HG02623 (cell line): ENCODE results near the gene ADGRD2.

Experiments used
- ATAC-seq: cut with Tn5 transposase; IDR thresholded peaks from one replicate; pipeline ENCODE4 v1.9.1; 2021; ENCODE audit warnings: moderate library complexity; ENCODE audit not compliant: unreplicated experiment

The ADGRD2 gene

DNA sequence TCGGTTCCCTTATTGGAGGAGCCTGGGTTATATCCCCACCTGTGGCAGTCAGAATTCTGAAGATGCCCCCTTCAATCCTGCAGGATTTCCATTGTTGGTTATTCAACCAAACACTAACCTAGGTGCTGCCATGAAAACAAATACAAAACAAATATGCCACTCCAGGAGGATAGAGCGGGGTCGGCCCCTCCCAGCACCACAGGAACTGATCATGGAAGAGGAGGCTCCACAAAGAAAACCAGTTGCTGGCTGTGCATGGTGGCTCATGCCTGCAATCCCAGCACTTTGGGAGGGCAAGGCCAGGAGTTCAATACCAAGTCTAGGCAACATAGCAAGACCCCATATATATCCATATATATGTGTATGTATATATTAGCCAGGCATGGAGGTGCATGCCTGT lies 13.2 kb upstream of the ADGRD2 start:
- ATAC-seq: no peak

DNA sequence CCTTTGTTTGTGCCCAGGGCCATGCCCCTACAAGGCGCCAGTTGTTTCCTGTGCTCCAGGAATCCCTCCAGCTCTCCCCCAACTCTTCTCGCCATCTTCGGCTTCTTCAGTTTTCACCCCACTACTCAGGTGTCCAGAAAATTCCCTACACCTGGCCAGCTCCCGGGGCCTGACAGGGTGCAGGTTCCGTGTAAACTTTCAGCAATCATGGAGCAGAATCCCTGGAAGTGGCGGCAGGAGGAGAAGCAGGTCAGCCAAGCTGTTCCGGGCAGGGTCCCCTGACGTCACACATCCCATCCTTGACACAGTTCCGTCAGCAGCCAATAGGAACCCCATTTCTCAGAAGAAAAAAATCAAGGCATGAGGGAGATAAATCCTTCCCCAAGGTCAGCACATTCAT lies 12.2 kb upstream of the ADGRD2 start:
- ATAC-seq: no peak

DNA sequence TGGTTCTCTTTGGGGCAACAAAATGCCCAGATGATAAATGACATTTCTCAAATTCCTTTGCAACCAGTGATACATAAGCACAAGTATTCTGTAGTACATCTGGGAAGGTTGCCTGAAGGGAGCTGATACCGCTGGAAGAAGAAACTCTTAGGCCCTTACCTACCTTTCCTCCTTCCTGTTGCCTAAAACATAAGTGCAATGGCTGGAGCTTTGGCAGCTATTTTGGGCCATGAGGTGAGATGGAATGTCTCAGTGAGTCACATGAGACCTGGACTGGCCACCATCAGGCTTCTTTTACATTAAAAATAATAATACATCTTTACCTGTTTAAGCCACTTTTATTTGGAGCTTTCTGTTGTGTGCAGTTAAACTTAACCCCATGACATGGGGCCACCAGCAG lies 11.2 kb upstream of the ADGRD2 start:
- ATAC-seq: no peak

DNA sequence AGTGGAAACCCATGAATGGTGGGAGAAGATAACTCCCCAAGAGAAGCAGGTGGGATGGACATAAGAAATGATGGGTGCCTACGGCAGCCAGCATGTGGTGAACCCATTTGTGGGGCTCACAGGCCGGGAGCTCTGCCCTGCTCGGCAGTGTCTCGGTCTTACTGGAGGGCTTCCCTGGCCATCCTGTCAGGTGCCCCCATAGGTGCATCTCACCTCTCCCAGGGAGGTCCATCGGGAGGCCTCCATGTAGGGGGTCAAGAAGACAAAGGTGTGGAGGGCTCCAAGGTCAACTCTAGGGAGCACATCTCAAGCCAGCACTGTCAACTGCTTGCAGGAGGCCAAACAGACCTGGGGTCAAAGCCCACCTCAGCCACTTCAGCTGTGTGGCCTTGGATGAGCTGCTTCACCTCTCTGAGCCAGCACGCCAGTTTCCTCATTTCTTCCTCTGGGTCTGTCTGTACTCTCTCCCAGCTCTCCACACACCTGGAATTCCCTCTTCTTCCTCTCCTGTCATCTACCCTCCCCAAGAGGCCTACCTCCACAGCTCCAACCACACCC lies 10.5 kb upstream of the ADGRD2 start:
- no peak for ATAC-seq

DNA sequence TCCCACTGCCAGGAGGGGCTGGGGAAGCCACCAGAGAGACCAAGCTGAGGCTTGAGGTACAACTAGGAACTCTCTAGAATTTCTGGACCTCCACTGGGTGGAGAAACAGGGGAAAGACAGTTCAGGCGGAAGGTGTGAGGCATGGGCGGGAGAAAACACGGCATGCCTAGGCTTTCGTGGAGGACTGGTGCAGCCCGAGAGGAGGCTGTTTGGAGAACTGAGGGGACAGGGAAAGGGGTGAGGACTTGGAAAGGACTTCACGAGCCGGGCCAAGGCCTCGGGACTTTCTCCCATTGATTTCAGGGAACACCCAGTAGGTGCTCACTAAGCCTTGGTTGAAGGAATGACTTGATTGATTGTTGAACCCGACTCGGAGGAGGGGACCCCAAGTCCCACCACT lies 9.5 kb upstream of the ADGRD2 start:
- no peak for ATAC-seq

DNA sequence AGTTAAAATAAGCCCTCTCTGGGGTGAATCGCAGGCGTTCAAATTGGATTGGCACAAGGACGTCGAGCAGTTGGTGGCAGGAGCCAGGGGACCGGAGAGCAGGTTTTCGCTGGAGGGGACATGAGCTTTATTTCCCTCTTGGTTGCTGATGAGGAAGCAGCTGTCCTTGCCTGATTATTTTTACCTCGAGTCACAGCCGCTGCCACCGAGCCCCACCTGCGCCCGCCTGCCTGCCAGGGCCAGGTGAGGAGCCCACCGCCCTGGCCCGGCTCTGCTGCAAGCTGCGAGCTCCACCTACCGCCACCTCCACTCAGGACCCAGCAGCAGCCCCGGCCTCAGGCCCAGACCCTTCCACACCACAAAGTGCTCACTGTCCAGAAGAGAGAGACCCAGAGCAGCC lies 9.0 kb upstream of the ADGRD2 start:
- no peak for ATAC-seq

DNA sequence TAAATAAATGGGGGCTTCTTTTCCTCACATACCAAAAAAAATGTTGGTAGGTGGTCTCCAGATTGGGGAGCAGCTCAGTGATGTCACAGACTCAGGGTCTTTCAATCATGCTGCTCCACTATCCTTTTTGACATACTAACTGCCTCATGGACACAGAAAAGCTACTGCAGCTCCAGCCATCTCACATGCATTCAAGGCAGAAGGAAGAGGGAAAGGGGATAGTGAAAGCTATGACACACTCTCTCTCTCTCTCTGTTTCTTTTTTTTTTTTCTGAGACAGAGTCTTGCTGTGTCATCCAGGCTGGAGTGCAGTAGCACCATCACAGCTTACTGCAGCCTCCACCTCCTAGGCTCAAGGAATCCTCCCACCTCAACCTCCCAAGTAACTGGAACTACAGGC lies 7.9 kb upstream of the ADGRD2 start:
- ATAC-seq: no peak

DNA sequence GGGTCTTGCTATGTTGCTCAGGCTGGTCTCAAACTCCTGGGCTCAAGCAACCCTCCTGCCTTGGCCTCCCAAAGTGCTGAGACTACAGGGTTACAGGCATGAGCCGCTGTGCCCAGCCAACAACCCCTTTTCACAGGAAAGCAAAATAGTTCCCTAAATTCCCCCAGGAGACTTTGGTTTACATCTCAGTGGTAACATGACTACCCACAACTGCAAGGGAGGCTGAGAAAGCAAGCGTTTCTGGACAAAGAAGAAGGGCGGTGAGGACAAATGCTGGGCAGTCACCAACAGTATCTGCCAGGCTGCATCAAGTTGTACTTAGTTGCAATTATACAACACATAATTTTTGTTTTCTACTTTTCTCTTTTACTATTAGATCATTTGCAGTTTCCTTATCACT lies 7.4 kb upstream of the ADGRD2 start:
- ATAC-seq: no peak

DNA sequence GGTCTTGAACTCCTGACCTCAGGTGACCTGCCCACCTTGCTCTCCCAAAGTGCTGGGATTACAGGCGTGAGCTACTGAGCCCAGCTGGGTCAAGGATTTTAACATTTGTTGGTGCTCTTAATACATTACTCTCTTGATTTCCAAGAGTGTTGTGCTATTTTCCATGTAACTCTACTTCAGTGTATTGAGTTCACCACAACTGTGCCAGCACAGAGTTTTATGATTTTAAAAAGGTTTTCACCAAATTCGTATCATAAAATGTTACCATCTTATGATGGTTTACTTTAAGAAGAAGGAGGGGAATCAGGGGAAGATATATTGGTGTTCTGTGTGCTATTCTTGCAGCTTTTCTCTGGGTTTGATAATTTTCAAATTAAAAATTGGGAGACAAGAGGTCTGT lies 6.6 kb upstream of the ADGRD2 start:
- no peak for ATAC-seq

DNA sequence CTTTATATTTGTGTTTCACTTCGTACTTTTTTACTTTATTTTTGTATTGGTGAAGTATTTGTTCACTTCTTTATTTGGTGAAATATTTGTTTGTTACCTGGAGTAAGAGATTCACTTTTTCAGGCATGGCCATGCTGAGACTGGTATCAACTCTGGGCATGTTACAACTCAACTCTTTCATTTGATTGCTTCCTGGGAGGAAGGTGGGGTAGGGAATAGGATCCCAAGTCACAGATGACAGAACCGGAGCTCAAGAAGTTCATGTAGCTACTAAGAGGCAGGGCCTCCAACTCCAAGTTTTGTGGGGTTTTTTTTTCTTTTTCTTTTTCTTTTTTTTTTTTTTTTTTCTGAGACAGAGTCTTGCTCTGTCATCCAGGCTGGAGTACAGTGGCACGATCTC lies 6.1 kb upstream of the ADGRD2 start:
- ATAC-seq: no peak

DNA sequence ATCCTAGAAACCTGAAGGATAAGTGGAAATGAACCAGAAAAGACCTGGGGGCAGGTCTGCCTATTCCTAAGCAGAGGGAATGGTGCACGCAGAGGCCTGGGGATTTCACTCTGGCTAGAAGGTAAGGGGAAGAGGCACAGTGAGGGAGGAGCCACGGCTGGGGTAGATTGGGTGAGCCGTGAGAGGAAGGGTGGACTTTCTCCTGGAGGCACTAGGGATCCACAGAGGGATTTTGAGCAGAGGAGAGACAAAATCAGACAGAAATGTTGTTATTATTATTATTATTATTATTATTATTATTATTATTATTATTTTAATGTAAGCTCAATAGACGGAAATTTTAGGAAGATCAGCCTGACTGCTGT lies 3.0 kb upstream of the ADGRD2 start:
- no peak for ATAC-seq

DNA sequence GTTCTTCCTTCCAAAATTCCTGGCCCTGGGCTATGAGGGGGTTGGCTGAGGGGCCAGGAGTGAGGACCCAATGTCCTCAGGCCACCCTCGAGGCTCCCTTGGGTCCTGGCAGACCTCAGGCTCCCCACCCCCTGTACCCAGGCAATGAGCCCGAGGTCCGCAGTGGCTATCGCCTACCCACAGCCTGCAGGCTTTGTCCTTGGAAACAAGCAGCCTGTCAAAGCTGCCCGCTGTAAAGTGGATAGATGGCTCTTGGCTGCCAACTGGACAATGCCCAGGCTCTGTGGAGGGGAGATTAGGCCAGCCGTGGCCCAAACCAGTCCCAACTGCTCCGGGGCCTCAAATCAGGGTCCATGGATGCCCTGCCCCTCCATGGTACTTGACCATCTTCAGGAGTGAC lies 2.2 kb upstream of the ADGRD2 start:
- no peak for ATAC-seq

DNA sequence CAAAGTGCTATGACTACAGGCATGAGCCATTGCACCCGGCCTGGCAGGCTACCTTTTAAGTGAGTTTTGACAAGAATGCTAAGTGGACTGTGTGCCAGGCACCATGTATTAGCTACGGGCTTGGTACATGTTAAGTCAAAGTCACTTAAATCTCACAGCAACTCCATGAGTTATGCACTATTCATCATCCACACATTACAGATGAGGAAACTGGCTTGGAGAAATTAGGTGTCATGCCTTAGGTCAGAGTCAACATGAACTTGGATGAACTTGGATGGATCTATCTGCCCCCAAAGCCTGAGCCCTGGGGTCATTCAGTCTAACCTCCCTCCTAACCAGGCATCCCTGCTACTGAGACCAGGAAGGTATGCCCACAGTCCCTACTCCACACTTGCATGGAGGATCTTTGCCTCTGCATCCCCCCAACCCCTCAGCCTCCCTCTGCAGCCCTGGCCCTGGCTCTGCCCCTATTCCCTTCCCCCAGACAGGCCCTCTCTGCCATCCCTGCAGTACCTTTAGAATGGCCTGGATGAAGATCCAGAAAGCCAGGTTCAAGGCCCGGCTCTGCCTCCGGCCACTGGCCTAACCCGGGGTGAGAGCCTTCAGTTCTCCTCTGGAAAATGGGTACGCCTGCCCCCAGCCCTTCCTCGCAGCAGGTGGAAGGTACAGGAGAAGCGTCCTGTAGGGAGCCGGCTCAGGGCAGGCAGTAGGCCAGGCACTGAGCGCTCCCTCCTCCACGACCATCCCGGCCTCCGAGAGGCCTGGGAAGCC lies 685 bp upstream of the ADGRD2 start:
- ATAC-seq: no peak

DNA sequence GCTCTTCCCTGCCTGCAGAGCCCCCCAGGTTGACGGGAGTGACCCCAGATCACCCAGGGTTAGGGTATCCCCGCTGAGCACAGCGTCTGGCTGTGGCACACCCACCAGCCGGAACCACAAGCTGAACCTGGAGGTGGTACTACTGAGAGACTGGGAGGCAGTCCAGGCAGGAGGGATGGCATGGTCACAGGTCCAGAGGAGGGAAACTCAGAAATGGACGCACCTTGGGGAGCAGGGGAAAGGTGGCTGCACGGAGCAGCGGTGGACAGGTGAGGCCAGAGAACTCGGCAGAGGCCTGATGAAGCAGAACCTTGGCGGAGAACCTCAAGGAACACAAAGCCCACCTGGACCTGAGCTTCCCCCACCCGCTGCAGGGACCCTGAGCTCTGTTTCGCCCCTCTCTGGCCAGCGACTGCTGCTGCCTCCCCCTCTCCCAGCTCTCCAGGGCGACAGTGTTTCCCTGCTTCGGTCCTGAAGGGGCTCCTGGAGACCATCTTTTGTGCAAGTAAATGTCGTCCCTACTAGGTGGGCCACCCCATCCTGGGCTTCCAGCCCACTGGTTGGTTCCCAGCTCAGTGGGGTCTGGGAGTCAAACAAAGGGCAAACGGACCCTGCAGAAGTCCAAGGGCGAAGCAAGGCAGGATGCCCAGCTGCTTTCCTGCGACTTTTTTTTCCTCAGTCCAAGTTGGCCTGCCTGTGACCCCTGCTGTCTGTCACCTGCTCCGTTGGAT lies 845 bp downstream of the ADGRD2 start:
- ATAC-seq: no peak

DNA sequence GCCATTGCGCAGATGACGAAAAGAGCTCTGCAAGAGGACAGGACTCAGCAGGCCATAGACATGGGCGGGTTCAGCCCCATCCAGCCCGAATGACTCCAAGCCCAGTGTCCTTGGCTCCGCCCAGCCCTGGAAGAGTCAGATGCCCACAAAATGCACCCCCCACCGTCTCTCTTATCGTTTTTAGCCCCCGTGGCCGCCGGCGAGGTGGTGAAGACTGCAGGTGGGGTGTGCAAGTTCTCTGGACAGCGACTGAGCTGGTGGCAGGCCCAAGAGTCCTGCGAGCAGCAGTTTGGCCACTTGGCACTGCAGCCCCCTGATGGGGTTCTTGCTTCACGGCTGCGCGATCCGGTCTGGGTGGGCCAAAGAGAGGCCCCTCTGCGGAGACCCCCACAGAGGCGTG lies 2.1 kb downstream of the ADGRD2 start:
- ATAC-seq: no peak

DNA sequence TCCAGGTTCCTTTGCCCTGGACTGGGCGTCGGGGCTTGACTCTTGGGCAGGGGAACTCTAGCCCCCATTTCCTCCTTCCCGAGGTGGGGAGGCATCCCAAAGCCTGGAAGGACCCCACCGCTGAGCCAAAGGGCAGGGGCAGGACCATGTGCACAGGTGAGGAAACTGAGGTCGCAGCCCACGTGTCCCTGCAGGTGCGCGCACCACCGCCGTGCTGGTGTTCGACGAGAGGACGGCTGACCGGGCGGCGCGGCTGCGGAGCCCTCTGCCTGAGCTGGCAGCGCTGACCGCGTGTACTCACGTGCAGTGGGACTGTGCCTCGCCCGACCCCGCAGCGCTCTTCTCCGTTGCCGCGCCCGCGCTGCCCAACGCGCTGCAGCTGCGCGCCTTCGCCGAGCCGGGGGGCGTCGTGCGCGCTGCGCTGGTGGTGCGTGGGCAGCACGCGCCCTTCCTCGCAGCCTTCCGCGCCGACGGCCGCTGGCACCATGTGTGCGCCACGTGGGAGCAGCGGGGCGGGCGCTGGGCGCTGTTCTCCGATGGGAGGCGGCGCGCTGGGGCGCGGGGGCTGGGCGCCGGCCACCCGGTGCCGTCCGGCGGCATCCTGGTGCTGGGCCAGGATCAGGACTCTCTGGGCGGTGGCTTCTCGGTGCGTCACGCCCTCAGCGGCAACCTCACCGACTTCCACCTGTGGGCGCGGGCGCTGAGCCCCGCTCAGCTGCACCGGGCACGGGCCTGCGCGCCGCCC lies 2.8 kb downstream of the ADGRD2 start:
- no peak for ATAC-seq

DNA sequence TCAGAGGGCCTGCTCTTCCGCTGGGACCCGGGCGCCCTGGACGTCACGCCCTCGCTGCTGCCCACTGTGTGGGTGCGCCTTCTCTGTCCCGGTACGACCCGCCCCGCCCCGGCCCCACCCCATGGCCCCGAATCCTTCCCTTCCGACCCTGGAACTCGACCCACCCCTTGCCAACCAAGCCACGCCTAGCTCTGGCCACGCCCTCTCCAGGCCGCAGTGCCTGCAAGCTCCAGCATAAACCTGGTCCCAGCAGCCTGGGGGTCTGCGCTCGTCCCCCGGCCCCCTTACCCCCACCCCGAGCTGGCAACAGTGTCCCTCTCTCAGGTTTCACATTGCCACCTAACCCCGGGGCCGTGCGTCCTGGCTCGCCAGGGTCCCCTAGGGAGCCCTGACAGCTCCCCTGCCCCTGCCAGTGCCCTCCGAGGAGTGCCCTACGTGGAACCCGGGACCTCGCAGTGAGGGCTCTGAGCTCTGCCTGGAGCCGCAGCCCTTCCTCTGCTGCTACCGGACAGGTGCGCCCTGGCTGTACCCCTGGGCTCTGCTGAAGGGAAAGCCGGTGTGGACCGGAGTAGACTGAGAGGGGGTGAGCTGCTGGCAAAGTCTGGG lies 3.4 kb downstream of the ADGRD2 start:
- no peak for ATAC-seq

DNA sequence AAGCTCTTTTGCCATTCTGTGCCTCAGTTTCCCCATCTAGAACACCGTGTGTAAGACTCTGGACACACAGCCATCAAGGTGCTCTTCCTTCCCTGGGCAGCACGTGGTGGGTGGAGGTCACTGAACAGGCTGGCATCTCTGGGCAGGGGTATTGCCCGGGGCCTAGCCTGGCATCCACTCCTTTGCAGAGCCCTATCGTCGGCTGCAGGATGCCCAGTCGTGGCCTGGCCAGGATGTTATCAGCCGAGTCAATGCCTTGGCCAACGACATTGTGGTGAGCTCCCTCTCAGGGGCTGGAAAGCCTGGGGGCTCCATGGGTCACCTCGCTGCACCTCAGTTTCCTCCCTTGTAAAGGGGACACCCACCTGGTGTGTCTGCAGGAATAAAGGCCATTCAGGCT lies 4.0 kb downstream of the ADGRD2 start:
- ATAC-seq: no peak

DNA sequence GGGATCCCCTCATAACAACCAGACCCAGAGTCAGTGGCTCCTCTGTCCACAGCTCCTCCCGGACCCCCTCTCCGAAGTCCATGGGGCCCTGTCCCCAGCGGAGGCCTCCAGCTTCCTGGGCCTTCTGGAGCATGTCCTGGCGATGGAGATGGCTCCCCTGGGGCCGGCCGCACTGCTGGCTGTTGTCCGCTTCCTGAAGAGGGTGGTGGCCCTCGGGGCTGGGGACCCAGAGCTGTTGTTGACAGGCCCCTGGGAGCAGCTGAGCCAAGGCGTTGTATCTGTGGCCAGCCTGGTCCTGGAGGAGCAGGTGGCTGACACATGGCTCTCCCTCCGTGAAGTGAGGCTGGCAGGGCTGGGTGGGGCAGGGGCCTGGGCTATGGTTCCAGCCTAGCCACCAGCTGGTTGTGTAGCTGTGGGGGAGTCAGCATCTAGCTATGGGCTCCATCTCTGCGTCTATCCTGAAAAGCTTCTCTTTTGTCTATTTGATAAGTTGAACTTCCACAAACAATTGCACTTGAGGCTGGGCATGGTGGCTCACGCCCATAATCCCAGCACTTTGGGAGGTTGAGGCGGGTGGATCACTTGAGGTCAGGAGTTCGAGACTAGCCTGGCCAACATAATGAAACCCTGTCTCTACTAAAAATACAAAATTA lies 4.7 kb downstream of the ADGRD2 start:
- no peak for ATAC-seq

DNA sequence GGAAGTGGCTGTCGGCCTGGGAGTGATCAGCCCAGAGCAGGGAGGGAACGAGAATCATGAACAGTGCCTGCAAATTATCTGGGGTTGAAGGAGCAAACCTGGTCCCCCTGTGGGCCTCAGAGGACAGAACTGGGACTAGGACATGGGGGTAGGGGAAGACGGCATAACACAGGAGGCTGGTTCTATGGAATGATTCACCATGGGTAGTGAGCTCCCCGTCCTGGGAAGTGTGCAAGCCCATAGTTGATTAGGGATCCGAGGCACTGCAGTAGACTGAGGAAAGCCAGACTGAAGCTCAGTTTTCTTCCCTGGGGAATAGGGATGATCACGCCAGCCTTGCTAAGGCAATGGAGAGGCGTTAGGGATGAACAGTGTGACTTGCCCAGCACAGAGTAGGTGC lies 5.6 kb downstream of the ADGRD2 start:
- no peak for ATAC-seq
